HCEC 1CT (cell line): Measurements from ENCODE around the gene TBC1D5.

Source experiments
- DNase-seq: peaks from one replicate; pipeline ENCODE4 v3.0.0-alpha.2; 2017

Gene TBC1D5

GRCh38 chr3:17584066-17584465 lies 158.4 kb downstream of the TBC1D5 start:
- no peak for DNase-seq

GRCh38 chr3:17583530-17583929 lies 158.9 kb downstream of the TBC1D5 start:
- no peak for DNase-seq

GRCh38 chr3:17581421-17582080 lies 160.9 kb downstream of the TBC1D5 start:
- peak; percentile 66 for DNase-seq

DNA sequence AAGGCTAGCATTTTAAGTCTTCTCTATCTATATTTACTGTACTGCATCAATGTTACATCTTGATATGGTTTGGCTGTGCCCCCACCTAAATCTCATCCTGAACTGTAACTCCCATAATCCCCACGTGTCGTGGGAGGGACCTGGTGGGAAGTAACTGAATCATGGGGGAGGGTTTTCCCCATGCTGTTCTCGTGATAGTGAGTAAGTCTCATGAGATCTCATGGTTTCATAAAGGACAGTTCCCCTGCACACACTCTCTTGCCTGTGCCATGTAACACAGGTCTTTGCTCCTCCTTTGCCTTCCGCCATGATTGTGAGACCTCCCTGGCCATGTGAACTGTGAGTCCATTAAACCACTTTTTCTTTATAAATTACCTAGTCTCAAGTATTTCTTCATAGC lies 161.5 kb downstream of the TBC1D5 start:
- no peak for DNase-seq

GRCh38 chr3:17579289-17580031 lies 163.0 kb downstream of the TBC1D5 start:
- no peak for DNase-seq

- peak; percentile 45 for DNase-seq
Observed at GRCh38 chr3:17577796-17578520, 164.5 kb downstream of the TBC1D5 start.

- DNase-seq, result no peak
Observed at GRCh38 chr3:17573396-17573795, 169.0 kb downstream of the TBC1D5 start.

DNA sequence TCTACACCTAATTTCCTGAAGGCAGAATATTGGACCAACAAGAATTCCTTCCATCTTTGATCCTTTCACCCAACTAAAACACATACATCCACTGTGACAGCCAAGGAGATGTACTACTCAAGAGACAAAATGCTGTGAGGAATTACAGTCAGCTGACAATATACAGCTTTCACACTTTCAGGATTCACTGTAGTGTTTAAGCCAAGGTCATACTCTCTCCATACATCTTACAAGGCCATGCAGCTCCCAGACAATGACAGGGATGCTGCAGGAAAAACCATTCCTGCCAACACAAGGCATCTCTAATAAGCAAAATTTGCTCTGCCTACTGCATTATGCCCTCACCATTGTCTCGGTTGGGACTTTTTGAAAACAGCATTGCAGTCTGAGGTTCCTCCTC lies 170.7 kb downstream of the TBC1D5 start:
- DNase-seq, result no peak

GRCh38 chr3:17562845-17563244 lies 179.6 kb downstream of the TBC1D5 start:
- no peak for DNase-seq

DNA sequence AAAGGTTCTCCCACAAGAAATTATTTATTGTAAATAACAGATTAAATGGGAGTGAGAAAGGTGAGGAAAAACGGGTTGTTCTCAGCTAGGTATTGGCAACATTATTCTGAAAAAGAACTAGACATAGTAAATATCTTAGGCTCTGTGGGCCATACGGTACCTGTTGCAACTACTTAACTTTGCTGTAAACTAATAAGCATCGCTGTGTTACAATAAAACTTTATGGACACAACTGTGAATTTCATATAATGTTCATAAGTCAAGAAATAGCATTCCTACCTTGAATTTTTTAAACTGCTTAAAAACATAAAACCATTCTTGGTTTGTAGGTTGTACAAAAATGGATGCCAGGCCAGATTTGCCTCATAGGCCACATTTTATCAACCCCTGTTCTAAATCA lies 183.9 kb downstream of the TBC1D5 start:
- no peak for DNase-seq

DNA sequence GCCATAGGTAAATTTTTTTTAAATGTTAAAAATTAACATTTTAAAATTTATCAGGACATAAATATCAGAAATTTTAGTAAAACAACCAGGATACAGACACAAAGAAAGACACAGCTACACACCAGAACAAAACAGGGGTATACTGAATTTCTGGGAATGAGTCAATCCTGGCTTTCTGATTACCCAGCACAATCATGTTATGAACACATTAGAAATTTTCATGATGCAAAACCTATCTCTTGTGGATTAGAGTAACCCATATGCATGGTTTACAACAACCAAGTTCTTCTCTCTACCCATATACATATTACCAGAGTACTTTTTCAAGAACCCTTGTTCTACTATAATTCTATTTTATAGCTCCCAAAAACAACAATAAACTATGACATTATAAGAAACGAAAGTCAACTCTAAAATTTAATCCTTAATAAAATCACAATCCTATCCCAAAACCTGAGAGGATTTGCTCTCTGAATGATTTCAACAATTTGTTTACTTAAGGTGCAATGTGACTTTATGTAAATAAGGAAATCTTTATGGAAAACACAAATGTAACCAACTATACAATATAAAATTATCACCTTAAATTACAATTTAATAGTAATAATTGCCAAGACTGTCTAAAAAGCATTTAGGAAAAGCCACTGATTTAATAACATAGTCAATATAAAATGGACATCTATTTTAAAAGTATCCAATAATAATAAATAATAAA lies 184.5 kb downstream of the TBC1D5 start:
- DNase-seq, result no peak

GRCh38 chr3:17555525-17555924 lies 186.9 kb downstream of the TBC1D5 start:
- no peak for DNase-seq

DNA sequence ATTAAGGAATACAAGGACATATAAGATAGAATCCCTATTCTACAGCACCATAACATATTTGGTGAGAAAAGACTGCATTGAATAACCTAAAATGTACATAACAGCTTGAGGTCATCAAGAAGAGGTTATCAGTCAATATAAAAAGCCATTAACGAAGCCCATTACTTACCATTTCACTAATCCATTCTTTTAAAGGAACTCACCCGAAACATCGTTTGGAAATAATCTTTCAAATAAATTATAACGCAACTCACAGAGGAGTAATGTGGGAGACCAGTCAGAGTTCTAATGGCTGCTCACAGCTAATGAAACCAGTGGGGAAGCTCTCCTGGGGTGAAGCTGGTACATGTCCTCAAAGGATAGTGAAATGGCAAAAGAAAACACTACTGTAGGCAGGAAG lies 188.4 kb downstream of the TBC1D5 start:
- DNase-seq, result no peak

DNA sequence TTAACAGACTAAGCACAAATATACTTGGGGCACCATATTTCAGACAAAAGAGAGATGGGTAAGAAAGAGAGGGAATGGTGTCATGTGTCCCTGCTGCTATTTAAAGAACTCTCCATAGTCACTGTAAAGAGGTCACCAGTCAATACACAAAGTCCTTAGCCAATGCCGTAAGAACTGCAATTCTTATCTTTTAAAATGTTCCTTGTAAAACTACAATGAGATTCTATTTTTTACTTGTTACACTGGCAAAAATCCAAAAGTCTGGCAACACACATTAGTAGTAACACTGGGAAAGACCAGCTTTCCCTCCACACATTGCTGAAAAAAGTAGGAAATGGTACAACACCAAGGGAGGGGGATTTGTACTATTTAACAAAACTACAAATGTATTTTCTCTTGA lies 189.4 kb downstream of the TBC1D5 start:
- no peak for DNase-seq

GRCh38 chr3:17552351-17552750 lies 190.1 kb downstream of the TBC1D5 start:
- DNase-seq, result no peak

- DNase-seq, result no peak
Observed at GRCh38 chr3:17551895-17552294, 190.5 kb downstream of the TBC1D5 start.

DNA sequence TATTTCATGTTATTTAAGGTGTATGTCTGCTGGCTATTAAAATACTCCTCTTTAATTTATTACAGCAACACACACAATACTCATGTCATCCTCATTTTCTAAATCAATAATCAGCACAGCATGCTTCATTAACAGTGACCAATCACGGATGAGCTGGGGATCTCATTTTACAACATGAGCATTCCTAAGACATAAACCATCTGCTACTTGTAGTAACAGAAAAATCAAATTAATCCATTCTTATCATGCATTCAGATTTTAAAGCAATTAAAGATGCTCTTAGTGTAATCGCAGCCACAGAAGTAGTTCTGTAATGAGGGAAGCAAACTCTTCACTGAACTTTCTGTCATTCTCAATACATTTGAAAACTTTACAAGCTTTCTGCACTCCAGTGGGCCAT lies 191.1 kb downstream of the TBC1D5 start:
- DNase-seq, result no peak

GRCh38 chr3:17550624-17551023 lies 191.8 kb downstream of the TBC1D5 start:
- DNase-seq, result no peak

DNA sequence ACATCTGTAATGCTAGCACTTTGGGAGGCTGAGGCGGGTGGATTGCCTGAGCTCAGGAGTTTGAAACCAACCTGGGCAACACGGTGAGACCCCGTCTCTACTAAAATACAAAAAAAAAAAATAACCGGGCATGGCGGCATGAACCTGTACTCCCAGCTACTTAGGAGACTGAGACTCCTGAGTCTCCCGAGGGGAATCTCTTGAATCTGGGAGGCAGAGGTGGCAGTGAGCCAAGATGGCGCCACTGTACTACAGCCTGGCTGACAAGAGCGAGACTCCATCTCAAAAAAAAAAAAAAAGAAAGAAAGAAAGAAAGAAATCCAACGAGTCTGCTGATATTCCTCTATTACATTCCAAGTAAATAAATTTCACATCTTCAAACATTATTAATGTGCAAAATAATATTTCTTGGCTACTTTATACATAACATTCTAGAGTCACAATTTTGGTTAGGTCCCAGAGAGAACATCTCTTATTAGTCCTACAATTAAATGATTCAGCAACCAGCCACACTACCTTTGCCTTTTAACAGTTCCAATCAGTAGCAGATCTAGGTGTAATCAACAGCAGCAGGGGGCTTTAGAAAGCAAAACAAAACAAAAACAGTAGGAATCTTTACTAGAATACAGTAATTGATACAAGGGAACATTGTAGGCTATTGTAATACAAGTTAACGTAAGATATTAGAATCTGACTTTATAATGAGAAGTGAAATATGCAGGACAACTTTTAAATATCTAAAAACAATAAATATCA lies 195.8 kb downstream of the TBC1D5 start:
- no peak for DNase-seq

DNA sequence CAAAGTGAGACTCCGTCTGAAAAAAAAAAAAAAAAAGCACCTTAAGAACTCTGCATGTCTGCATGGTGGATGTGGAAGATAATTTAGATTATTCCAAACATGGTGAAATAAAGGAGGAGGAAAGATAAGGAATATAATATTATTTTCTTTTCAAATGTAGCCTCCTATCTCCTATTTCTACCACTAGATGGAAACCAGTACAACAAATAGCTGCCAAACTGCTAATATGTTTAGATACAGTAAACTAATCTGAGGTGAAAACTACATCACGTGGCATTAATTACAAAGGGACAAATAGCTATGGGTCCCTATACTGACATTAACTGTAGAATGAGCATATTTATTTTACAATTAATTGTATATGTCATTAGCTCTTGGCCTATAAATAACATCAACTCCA lies 197.8 kb downstream of the TBC1D5 start:
- peak; percentile 18 for DNase-seq

GRCh38 chr3:17542591-17542990 lies 199.8 kb downstream of the TBC1D5 start:
- no peak for DNase-seq

GRCh38 chr3:17539436-17539835 lies 203.0 kb downstream of the TBC1D5 start:
- DNase-seq, result no peak

DNA sequence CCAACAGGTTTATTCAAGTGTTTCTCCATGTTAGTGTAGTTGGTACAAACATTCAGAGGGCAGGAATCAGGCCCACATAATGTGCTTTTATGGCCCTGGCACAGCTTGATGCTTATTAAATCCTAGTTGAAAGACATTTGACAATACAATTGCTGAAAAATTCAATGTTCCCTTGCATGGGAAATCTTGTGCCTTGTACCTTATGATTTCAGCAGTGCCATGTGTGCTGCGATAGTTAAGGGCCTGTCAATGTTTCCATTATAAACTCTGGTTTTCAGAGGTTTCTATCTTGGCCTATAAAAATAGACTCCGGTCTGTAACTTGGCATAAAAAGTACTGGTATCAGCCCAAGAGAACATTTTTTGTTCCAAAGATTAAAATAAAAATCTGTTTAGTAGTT lies 207.2 kb downstream of the TBC1D5 start:
- no peak for DNase-seq
